Activated B cell treated with CpG ODN at 0.5 μM for 24 hours (primary cell): ENCODE results near the gene INPP5A. TPM values are rescaled to one million over a fixed set of nuclear protein-coding genes. Genes with fewer than 3 reads are reported as not detected.

Source experiments
- ATAC-seq: fragments of 200-7000 bp; cut with Tn5 transposase; one replicate; pipeline ENCODE4 v1.10.0; 2021; ENCODE audit warnings: low read depth, mild to moderate bottlenecking, moderate library complexity
- CTCF ChIA-PET: fragments of 350-600 bp; sonication (Branson Sonifier 250); formaldehyde crosslinking; loops from one replicate; lab custom pipeline; 2021; ENCODE audit warnings: antibody characterized with exemption; lab: Charles Lee
- POLR2A ChIA-PET: fragments of 350-600 bp; sonication (Branson Sonifier 250); formaldehyde crosslinking; loops from one replicate; lab custom pipeline; 2021; ENCODE audit warnings: antibody characterized with exemption; lab: Charles Lee
- DNase-seq: peaks from one replicate; pipeline ENCODE4 v3.0.0; 2022
- H3K27ac Mint-ChIP-seq: one replicate; pipeline ENCODE4 v1.8.0; 2020; ENCODE audit warnings: mixed read lengths
- H3K27me3 Mint-ChIP-seq: one replicate; pipeline ENCODE4 v1.8.0; 2021; ENCODE audit warnings: mixed read lengths
- H3K36me3 Mint-ChIP-seq: one replicate; pipeline ENCODE4 v1.8.0; 2021; ENCODE audit warnings: low read depth, mixed read lengths
- H3K4me1 Mint-ChIP-seq: one replicate; pipeline ENCODE4 v1.8.0; 2021; ENCODE audit warnings: mixed read lengths
- H3K4me3 Mint-ChIP-seq: one replicate; pipeline ENCODE4 v1.8.0; 2020; ENCODE audit warnings: mild to moderate bottlenecking, mixed read lengths
- H3K9me3 Mint-ChIP-seq: one replicate; pipeline ENCODE4 v1.8.0; 2020; ENCODE audit warnings: mixed read lengths
- CTCF ChIP-seq: fragments of 200-600 bp; IDR thresholded peaks from one replicate; pipeline ENCODE4 v1.8.0; 2022; ENCODE audit warnings: antibody characterized with exemption, mild to moderate bottlenecking
- intact Hi-C: fragments of 100-400 bp; cut with micrococcal nuclease; formaldehyde crosslinking; loops from one replicate; pipeline ENCODE4 v1.15.1; 2024
- total RNA-seq: library from RNA; stranded (reverse); gene quantifications from 2 replicates; pipeline ENCODE4 v1.2.3, GENCODE V29; 2022

The INPP5A gene
- total RNA-seq, 1 donor from 2014 or later, result 24.9 TPM

DNA sequence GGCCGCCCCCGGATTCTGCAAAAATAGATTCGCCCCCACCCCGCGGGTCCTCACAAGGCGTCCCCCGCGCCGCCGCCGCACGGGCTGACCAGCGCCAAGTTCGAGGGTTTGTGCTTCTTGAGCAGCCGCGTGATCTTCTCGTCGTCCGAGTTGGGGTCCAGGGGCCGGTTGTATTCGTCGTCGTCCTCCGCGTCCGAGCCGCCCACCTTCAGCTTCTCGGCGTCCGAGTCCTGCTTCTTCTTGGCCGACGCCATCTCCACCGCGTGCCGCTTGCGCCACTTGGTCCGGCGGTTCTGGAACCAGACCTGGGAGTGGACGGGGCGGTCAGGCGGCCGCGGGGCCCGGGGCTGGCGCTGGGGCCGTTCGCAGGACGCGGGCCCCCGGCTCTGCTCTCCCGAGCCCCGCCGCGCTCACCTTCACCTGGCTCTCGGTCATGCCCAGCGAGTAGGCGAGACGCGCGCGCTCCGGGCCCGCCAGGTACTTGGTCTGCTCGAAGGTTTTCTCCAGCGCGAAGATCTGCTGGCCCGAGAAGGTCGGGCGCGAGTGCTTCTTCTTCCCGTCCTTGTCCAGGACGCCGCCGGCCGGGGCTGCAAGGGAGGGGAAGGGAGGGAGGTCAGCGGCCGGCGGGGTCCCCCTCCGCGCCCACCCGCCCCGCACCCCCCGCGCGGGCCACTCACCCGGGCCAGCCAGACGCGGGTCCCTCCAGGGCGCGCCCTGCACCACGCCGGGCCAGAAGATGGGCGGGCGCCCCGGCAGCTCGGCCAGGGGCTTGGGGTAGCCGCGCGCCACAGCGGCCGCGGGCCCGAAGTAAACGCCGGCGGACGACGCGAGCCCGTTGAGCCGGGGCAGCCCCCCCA, 247.5 kb downstream of the INPP5A start:
- ChIA-PET CTCF (no interaction called here), POLR2A (no interaction called here)
- peaks cover 5% of the 10 kb centered on the region for H3K4me1 Mint-ChIP-seq
- DNase-seq, result no peak
- H3K9me3 Mint-ChIP-seq, result no peaks in the 10 kb centered on the region
- no peak overlapping the region for H3K27ac Mint-ChIP-seq
- peaks cover 15% of the 10 kb centered on the region for H3K27me3 Mint-ChIP-seq
- no peak overlapping the region for H3K4me3 Mint-ChIP-seq
- no peak for ATAC-seq
- intact Hi-C loops, result no loop called here
- peaks cover 25% of the 10 kb centered on the region for H3K36me3 Mint-ChIP-seq
- no peak for TF ChIP-seq CTCF

DNA sequence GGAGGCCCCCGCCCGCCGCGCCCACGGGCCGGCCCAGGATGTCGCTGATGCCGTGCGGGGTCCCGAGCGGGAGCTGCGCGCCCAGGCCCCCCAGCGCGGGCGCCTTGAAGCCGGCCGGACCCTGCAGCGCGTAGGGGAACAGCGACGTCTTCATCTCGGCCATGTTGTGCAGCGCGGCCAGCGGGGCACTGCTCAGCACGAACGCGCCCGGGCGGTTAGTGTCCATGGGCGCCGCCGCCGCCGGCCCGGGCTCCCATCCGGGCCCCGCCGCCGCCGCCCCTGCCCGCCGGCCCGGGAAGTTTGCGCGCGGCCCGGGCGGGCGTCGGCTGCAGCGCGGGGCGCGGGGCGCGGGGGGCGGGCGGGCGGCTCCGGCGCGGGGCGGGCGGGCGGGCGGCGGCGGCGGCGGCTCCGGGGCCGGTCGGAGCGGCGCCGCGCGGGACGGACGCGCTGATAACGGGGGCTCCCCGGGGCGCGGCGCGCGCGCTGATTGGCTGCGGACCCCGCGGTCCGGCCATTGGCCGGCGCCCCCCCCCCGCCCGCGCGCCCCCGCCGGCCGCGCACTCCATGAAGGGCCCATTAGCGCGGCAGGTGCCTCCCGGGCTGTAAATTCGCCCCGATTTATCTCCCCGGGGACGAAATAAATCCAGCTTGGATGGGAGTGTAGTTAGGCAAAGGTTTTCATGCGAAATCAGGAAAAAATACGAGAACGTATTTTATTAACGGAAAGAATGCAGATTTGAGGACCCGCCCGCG, 248.3 kb downstream of the INPP5A start, which contains the start of gene NKX6-2:
Gene NKX6-2 (minus strand): TSS at position 425 of the 753 bp plus-strand sequence. CDS start 199 bp downstream, at position 226.
- TF ChIP-seq CTCF, result no peak
- intact Hi-C loops, result no loop called here
- no peak within 1 kb of the TSS for H3K27ac Mint-ChIP-seq
- H3K4me1 Mint-ChIP-seq, result peaks cover 5% of the 10 kb centered on the region
- DNase-seq (no peak), ATAC-seq (no peak)
- H3K9me3 Mint-ChIP-seq, result no peaks in the 10 kb centered on the region
- peaks cover 15% of the 10 kb centered on the region for H3K27me3 Mint-ChIP-seq
- H3K36me3 Mint-ChIP-seq, result peaks cover 23% of the 10 kb centered on the region
- CTCF ChIA-PET, result no interaction called here
- POLR2A ChIA-PET, result no interaction called here
- H3K4me3 Mint-ChIP-seq, result no peak within 1 kb of the TSS

DNA sequence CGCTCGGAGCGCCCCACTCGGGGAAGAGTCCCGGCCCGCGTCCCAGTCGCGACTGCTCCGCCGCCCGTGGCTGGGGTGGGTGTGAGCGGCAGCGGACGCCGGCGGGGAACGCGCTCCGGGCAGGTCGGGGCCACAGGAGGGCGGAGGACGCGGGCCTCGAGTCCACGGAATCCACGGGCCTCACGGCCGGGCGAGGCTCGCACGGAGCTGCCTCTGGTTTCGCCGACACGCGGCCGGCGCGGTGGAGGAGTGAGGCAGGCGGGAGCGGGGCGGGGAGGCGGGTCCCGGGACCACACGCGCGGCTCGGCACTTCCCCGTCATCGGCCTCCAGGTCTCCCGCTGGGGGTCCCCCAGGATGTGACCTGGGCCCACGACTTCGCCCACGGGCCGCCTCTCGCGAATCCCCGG, 248.9 kb downstream of the INPP5A start:
- ChIA-PET POLR2A (no interaction called here), CTCF (no interaction called here)
- Mint-ChIP-seq H3K36me3 (peaks cover 19% of the 10 kb centered on the region), H3K27me3 (peaks cover 15% of the 10 kb centered on the region), H3K4me3 (no peak overlapping the region), H3K4me1 (peaks cover 5% of the 10 kb centered on the region), H3K27ac (no peak overlapping the region), H3K9me3 (no peaks in the 10 kb centered on the region)
- ATAC-seq (no peak), DNase-seq (no peak)
- TF ChIP-seq CTCF, result no peak
- intact Hi-C loops, result no loop called here

DNA sequence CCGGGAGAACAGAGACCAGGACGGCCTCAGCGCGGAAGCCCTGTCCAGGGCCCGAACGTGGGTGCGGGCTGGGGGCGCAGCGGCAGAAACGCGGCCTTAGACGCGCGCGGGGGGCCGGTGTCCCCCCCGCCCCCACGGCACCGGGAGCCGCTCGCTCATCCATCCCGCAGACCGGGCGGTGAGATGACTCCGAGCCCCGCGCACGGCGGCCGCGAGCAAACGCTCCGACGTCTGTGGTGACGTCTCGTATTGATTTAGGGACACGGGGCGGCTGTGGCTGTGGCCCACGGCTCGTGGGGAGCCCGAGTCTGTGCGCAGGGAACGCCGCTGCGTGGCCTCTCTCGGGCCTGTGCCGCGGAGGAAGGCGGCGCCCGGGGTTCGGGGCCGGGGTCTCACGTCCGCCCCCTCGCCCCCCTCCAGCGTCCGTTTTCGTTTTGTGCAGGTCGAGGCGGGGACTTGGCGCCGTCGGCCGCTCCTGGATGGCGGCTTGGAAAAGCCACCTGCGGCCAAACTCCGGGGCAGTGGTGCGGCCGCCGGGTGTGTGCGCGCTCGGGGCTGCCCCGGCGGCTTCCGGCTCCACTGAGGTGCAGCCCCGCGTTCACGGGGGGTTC, 249.4 kb downstream of the INPP5A start:
- DNase-seq (no peak), ATAC-seq (no peak)
- TF ChIP-seq CTCF, result no peak
- no peaks in the 10 kb centered on the region for H3K9me3 Mint-ChIP-seq
- H3K36me3 Mint-ChIP-seq, result peaks cover 14% of the 10 kb centered on the region
- no peak overlapping the region for H3K4me3 Mint-ChIP-seq
- no peak overlapping the region for H3K27ac Mint-ChIP-seq
- H3K4me1 Mint-ChIP-seq, result peaks cover 5% of the 10 kb centered on the region
- intact Hi-C loops, result no loop called here
- CTCF ChIA-PET, result no interaction called here
- POLR2A ChIA-PET, result no interaction called here
- peaks cover 15% of the 10 kb centered on the region for H3K27me3 Mint-ChIP-seq
